Measurements from ENCODE around the gene ZBTB20.

Gene ZBTB20

GRCh38 chr3:114627770-114628169 is 519.3 kb downstream of the ZBTB20 start:
- DNase-seq (ENCODE audit: low read depth in 3 of 3) = no peak

- no peak for DNase-seq (ENCODE audit: low read depth in 3 of 3)
These were observed 520.3 kb downstream of the ZBTB20 start for GRCh38 chr3:114626751-114627150.

GRCh38 chr3:114624571-114625181 is 522.4 kb downstream of the ZBTB20 start:
- no peak for DNase-seq (ENCODE audit: low read depth in 3 of 3)

GRCh38 chr3:114624047-114624445 is 523.0 kb downstream of the ZBTB20 start:
- no peak for DNase-seq (ENCODE audit: low read depth in 3 of 3)

- DNase-seq (ENCODE audit: low read depth in 3 of 3) = no peak
These were observed 523.6 kb downstream of the ZBTB20 start for GRCh38 chr3:114623420-114624046.

GRCh38 chr3:114622001-114622400 is 525.1 kb downstream of the ZBTB20 start:
- no peak for DNase-seq (ENCODE audit: low read depth in 3 of 3)

GRCh38 chr3:114619771-114620170 is 527.3 kb downstream of the ZBTB20 start:
- DNase-seq (ENCODE audit: low read depth in 3 of 3) = no peak

- no peak for DNase-seq (ENCODE audit: low read depth in 3 of 3)
These were observed 531.5 kb downstream of the ZBTB20 start for GRCh38 chr3:114615523-114616085.

- no peak for DNase-seq (ENCODE audit: low read depth in 3 of 3)
These were observed 537.0 kb downstream of the ZBTB20 start for GRCh38 chr3:114609973-114610630.

GRCh38 chr3:114608293-114608692 is 538.8 kb downstream of the ZBTB20 start:
- no peak for DNase-seq (ENCODE audit: low read depth in 3 of 3)

- DNase-seq (ENCODE audit: low read depth in 3 of 3) = no peak
These were observed 540.8 kb downstream of the ZBTB20 start for GRCh38 chr3:114606336-114606735.

GRCh38 chr3:114600571-114600970 is 546.5 kb downstream of the ZBTB20 start:
- no peak for DNase-seq (ENCODE audit: low read depth in 3 of 3)

GRCh38 chr3:114597871-114598270 is 549.2 kb downstream of the ZBTB20 start:
- no peak for DNase-seq (ENCODE audit: low read depth in 3 of 3)

- DNase-seq (ENCODE audit: low read depth in 3 of 3) = no peak
These were observed 550.1 kb downstream of the ZBTB20 start for GRCh38 chr3:114597012-114597411.

- DNase-seq (ENCODE audit: low read depth in 3 of 3) = no peak
These were observed 550.9 kb downstream of the ZBTB20 start for GRCh38 chr3:114596147-114596546.

GRCh38 chr3:114595522-114596028 is 551.5 kb downstream of the ZBTB20 start:
- DNase-seq (ENCODE audit: low read depth in 3 of 3) = no peak

GRCh38 chr3:114590309-114591047 is 556.6 kb downstream of the ZBTB20 start:
- no peak for DNase-seq (ENCODE audit: low read depth in 3 of 3)

- no peak for DNase-seq (ENCODE audit: low read depth in 3 of 3)
These were observed 559.1 kb downstream of the ZBTB20 start for GRCh38 chr3:114587986-114588385.

GRCh38 chr3:114586119-114586518 is 561.0 kb downstream of the ZBTB20 start:
- DNase-seq (ENCODE audit: low read depth in 3 of 3) = no peak

GRCh38 chr3:114585687-114586086 is 561.4 kb downstream of the ZBTB20 start:
- no peak for DNase-seq (ENCODE audit: low read depth in 3 of 3)

GRCh38 chr3:114584734-114585371 is 562.2 kb downstream of the ZBTB20 start:
- DNase-seq (ENCODE audit: low read depth in 3 of 3) = no peak

Measured in stimulated activated CD4-positive, alpha-beta T cell treated with anti-CD3 and anti-CD28 coated beads, TNF-alpha, amount 100 ng/mL, for 48 hours (primary cell).